Measurements from ENCODE around the gene TPST2. TPM values are rescaled to one million over a fixed set of nuclear protein-coding genes. Genes with fewer than 3 reads are reported as not detected.
A peak's percentile ranks its signal among the peaks of the same experiment; 100 is the strongest.

Gene TPST2
- total and polyA plus RNA-seq, 2 donors (not counting 3 experiments of a cell fraction or from before 2014, with no cell fraction given) = 49.4 to 121 TPM

- Histone ChIP-seq H3K27ac (ENCODE audit: insufficient read depth, low read depth, low read length) (no peak overlapping the region), H3K4me2 (ENCODE audit: insufficient read depth, low read length) (no peak overlapping the region), H3K9me3 (replicated peaks; ENCODE audit: control insufficient read depth, insufficient read depth, low read length) (no peaks in the 10 kb centered on the region), H3K4me1 (ENCODE audit: control insufficient read depth, extremely low read depth, insufficient read depth, low read length) (no peaks in the 10 kb centered on the region), H4K20me1 (replicated peaks; ENCODE audit: control insufficient read depth, extremely low read depth, insufficient read depth, low read length) (no peaks in the 10 kb centered on the region), H3K9ac (replicated peaks; ENCODE audit: extremely low read depth, insufficient read depth, low read length) (no peak overlapping the region), H3K4me3 (replicated peaks in 1 of 3; ENCODE audit: insufficient read depth in 1 of 3, low read depth in 1 of 3, low read length in 3 of 3) (no peak overlapping the region), H3K27me3 (ENCODE audit: control insufficient read depth in 2 of 2, insufficient read depth in 2 of 2, low read length in 2 of 2) (peaks cover 0 to 3% of the 10 kb centered on the region in 2 experiments), H3K9me1 (replicated peaks; ENCODE audit: control insufficient read depth, extremely low read depth, insufficient read depth, low read length) (no peaks in the 10 kb centered on the region), H2AFZ (ENCODE audit: low read depth, low read length) (no peak overlapping the region), H3K79me2 (ENCODE audit: control insufficient read depth, insufficient read depth, low read length) (no peaks in the 10 kb centered on the region), H3K36me3 (ENCODE audit: control insufficient read depth in 2 of 2, extremely low read depth in 1 of 2, insufficient read depth in 2 of 2, low read length in 2 of 2) (no peaks in the 10 kb centered on the region)
- ChIA-PET CTCF (interaction anchor here (0.6 kb wide), 1 partner anchor 12 kb away, joined by 4 read pairs; no protein-coding TSS in a partner anchor), POLR2A (no interaction called here)
- intact Hi-C loops (cut with micrococcal nuclease) (no loop called here), dilution Hi-C loops (cut with MboI; ENCODE audit: extremely low pct_ligation_motif_present, low sequenced_read_pairs) (no loop called here)
- no peak for DNase-seq (ENCODE audit: low read depth, low spot score)
- no TSS peak for BruUV-seq (replicated peaks)
- no peak for TF ChIP-seq MYC (IDR thresholded peaks at IDR 0.05; ENCODE audit: low read depth, low read length)
- no peak for TF ChIP-seq POLR2AphosphoS5 (IDR thresholded peaks at IDR 0.05; ENCODE audit: insufficient read depth, low read depth, low read length)
- TF ChIP-seq POLR2A (IDR thresholded peaks at IDR 0.05; ENCODE audit: low read depth, low read length) = no peak
- peak; percentile 33 for TF ChIP-seq JUN (IDR thresholded peaks at IDR 0.05; ENCODE audit: borderline replicate concordance, insufficient read depth, insufficient read length, low read depth)
- TF ChIP-seq FOS (IDR thresholded peaks at IDR 0.05; ENCODE audit: borderline replicate concordance, insufficient read depth, low read length) = peak; percentile 25
- TF ChIP-seq MAX (IDR thresholded peaks at IDR 0.05; ENCODE audit: insufficient read depth, insufficient read length) = no peak
- FAIRE-seq = no peak
Measured at GRCh38 chr22:26606611-26607010, 16.7 kb upstream of the TPST2 start.

GRCh38 chr22:26604368-26604767 is 14.4 kb upstream of the TPST2 start:
- H3K4me1 ChIP-seq (ENCODE audit: control insufficient read depth, extremely low read depth, insufficient read depth, low read length) = no peaks in the 10 kb centered on the region
- peaks cover 3 to 6% of the 10 kb centered on the region in 2 experiments for H3K27me3 ChIP-seq (ENCODE audit: control insufficient read depth in 2 of 2, insufficient read depth in 2 of 2, low read length in 2 of 2)
- no peak for DNase-seq (ENCODE audit: low read depth, low spot score)
- H3K9me3 ChIP-seq (replicated peaks; ENCODE audit: control insufficient read depth, insufficient read depth, low read length) = no peaks in the 10 kb centered on the region
- no peak overlapping the region for H3K4me3 ChIP-seq (replicated peaks in 1 of 3; ENCODE audit: insufficient read depth in 1 of 3, low read depth in 1 of 3, low read length in 3 of 3)
- no peaks in the 10 kb centered on the region for H3K9me1 ChIP-seq (replicated peaks; ENCODE audit: control insufficient read depth, extremely low read depth, insufficient read depth, low read length)
- FAIRE-seq = no peak
- CTCF ChIA-PET = no interaction called here
- intact Hi-C loops (cut with micrococcal nuclease) = no loop called here
- no peak overlapping the region for H2AFZ ChIP-seq (ENCODE audit: low read depth, low read length)
- H3K4me2 ChIP-seq (ENCODE audit: insufficient read depth, low read length) = no peak overlapping the region
- no peaks in the 10 kb centered on the region for H3K36me3 ChIP-seq (ENCODE audit: control insufficient read depth in 2 of 2, extremely low read depth in 1 of 2, insufficient read depth in 2 of 2, low read length in 2 of 2)
- H3K9ac ChIP-seq (replicated peaks; ENCODE audit: extremely low read depth, insufficient read depth, low read length) = no peak overlapping the region
- no peak overlapping the region for H3K27ac ChIP-seq (ENCODE audit: insufficient read depth, low read depth, low read length)
- H3K79me2 ChIP-seq (ENCODE audit: control insufficient read depth, insufficient read depth, low read length) = no peaks in the 10 kb centered on the region
- dilution Hi-C loops (cut with MboI; ENCODE audit: extremely low pct_ligation_motif_present, low sequenced_read_pairs) = no loop called here
- H4K20me1 ChIP-seq (replicated peaks; ENCODE audit: control insufficient read depth, extremely low read depth, insufficient read depth, low read length) = no peaks in the 10 kb centered on the region
- BruUV-seq (replicated peaks) = no TSS peak
- TF ChIP-seq MYC (IDR thresholded peaks at IDR 0.05; ENCODE audit: low read depth, low read length) (no peak), JUN (IDR thresholded peaks at IDR 0.05; ENCODE audit: borderline replicate concordance, insufficient read depth, insufficient read length, low read depth) (no peak), POLR2A (IDR thresholded peaks at IDR 0.05; ENCODE audit: low read depth, low read length) (no peak), GATA2 (IDR thresholded peaks at IDR 0.05; ENCODE audit: insufficient read depth, insufficient read length, low read depth, low read length) (no peak), POLR2AphosphoS5 (IDR thresholded peaks at IDR 0.05; ENCODE audit: insufficient read depth, low read depth, low read length) (no peak), MAX (IDR thresholded peaks at IDR 0.05; ENCODE audit: insufficient read depth, insufficient read length) (no peak), CTCF (IDR thresholded peaks at IDR 0.05; ENCODE audit: extremely low read depth in 1 of 2, insufficient read depth in 1 of 2, low read depth in 1 of 2, low read length in 2 of 2) (no peak), FOS (IDR thresholded peaks at IDR 0.05; ENCODE audit: borderline replicate concordance, insufficient read depth, low read length) (no peak), EZH2 (IDR thresholded peaks at IDR 0.05; ENCODE audit: borderline replicate concordance, low read depth, low read length, severe bottlenecking) (no peak)
- POLR2A ChIA-PET = no interaction called here
